Lower leg skin (tissue), 4 donors: ENCODE measurements around the gene DAD1. TPM values are rescaled to one million over a fixed set of nuclear protein-coding genes. Genes with fewer than 3 reads are reported as not detected.
"Not testable (repeated sequence)": the region's sequence is repeated elsewhere in the genome, so short reads cannot be mapped to it uniquely, and the experiment has no call there.

ENCODE experiments used
- DNase-seq, 2 donors: peaks; one replicate each; pipeline ENCODE4 v3.0.0-alpha.2; 2019; ENCODE audit warnings: low spot score in 2 of 2
- H3K4me3 ChIP-seq: fragments of 200-600 bp; sonication (generic); 2 replicates; pipeline ENCODE4 v1.5.1; 2017; ENCODE audit warnings: mild to moderate bottlenecking, low read depth; ENCODE audit not compliant: poor library complexity, severe bottlenecking
- CTCF ChIP-seq, 3 donors: fragments of 450-650 bp; IDR thresholded peaks; one replicate each; pipeline ENCODE4 v1.5.1; 2016; ENCODE audit warnings: antibody characterized with exemption in 3 of 3, mild to moderate bottlenecking in 3 of 3, moderate library complexity in 2 of 3
- POLR2A ChIP-seq, 2 donors: fragments of 450-650 bp; IDR thresholded peaks; one replicate each; pipeline ENCODE4 v1.6.1; 2016 to 2017; ENCODE audit warnings: antibody characterized with exemption in 2 of 2, mild to moderate bottlenecking in 1 of 2, moderate library complexity in 1 of 2
- WGBS, 2 donors: methylation state at CpG; one replicate each; pipeline ENCODE4 v1.1.5; 2018; 5-methylcytosine and 5-hydroxymethylcytosine counted together
- intact Hi-C: fragments of 100-400 bp; cut with DNase I; formaldehyde crosslinking; loops from one replicate; pipeline ENCODE4 v1.15.0; 2023; ENCODE audit warnings: low total_unique reads
- total RNA-seq, 4 donors: library from RNA; depleted of rRNA; stranded (reverse); fragments of >200 nt; gene quantifications; one replicate each; pipeline ENCODE4 v1.1.0, GENCODE V29; 2016

Gene DAD1
- total RNA-seq, 4 donors from 2014 or later = 103 to 131 (median 124) TPM

- 1% methylated on average over 17 of the region's 17 CpGs for WGBS, 2 donors
- intact Hi-C loops = no loop called here
- peak overlapping the region; percentile 66 for H3K4me3 ChIP-seq
- no peak for TF ChIP-seq POLR2A (IDR thresholded peaks at IDR 0.05)
- no peak for TF ChIP-seq CTCF (IDR thresholded peaks at IDR 0.05)
- DNase-seq = no peak
Measured at GRCh38 chr14:22588526-22589095, 413 bp downstream of the DAD1 start.

- WGBS, 2 donors = 64 to 74% methylated on average over 10 of the region's 10 CpGs
- DNase-seq, intact Hi-C loops, H3K4me3 ChIP-seq: not testable (repeated sequence)
Measured at GRCh38 chr14:22587677-22588422, 1.2 kb downstream of the DAD1 start.

- TF ChIP-seq CTCF (IDR thresholded peaks at IDR 0.05) (no peak), POLR2A (IDR thresholded peaks at IDR 0.05) (no peak)
- H3K4me3 ChIP-seq = no peak overlapping the region
- WGBS, 2 donors = 86 to 92% methylated on average over 5 of the region's 5 CpGs
- intact Hi-C loops = no loop called here
- no peak for DNase-seq
Measured at GRCh38 chr14:22587247-22587646, 1.8 kb downstream of the DAD1 start.

GRCh38 chr14:22583994-22584393 is 5.0 kb downstream of the DAD1 start:
- no peak for TF ChIP-seq CTCF (IDR thresholded peaks at IDR 0.05)
- TF ChIP-seq POLR2A (IDR thresholded peaks at IDR 0.05) = no peak
- WGBS, 2 donors = 70 to 75% methylated on average over 1 of the region's 1 CpG
- intact Hi-C loops = no loop called here

GRCh38 chr14:22580625-22581024 is 8.4 kb downstream of the DAD1 start:
- no peak overlapping the region for H3K4me3 ChIP-seq
- intact Hi-C loops = no loop called here
- TF ChIP-seq CTCF (IDR thresholded peaks at IDR 0.05) (no peak), POLR2A (IDR thresholded peaks at IDR 0.05) (no peak)
- WGBS, 2 donors = 71 to 85% methylated on average over 2 of the region's 2 CpGs
- no peak for DNase-seq

More at GRCh38 chr14:22583994-22584393, 5.0 kb downstream of the DAD1 start:
- no peak for DNase-seq
- H3K4me3 ChIP-seq = no peak overlapping the region

- WGBS, 2 donors = 86 to 87% methylated on average over 3 of the region's 3 CpGs
- intact Hi-C loops = no loop called here
Measured at GRCh38 chr14:22579881-22580280, 9.1 kb downstream of the DAD1 start.

More at GRCh38 chr14:22579881-22580280, 9.1 kb downstream of the DAD1 start:
- no peak overlapping the region for H3K4me3 ChIP-seq
- DNase-seq = no peak
- TF ChIP-seq POLR2A (IDR thresholded peaks at IDR 0.05) (no peak), CTCF (IDR thresholded peaks at IDR 0.05) (no peak)
